Activated T-cell treated with anti-CD3 and anti-CD28 coated beads, Interleukin-2, amount 50 U/mL, for 72 hours (primary cell): ENCODE data around the gene TNFRSF8. TPM values are rescaled to one million over a fixed set of nuclear protein-coding genes. Genes with fewer than 3 reads are reported as not detected.

Experiments used
- ATAC-seq, 2 donors: fragments of 150-1000 bp; cut with Tn5 transposase; replicated peaks in 1 of 2; 2 replicates each; pipeline ENCODE4 v1.10.0; 2021; ENCODE audit warnings: moderate library complexity in 2 of 2, mild to moderate bottlenecking in 1 of 2
- DNase-seq, 2 donors: peaks; one replicate each; pipeline ENCODE4 v3.0.0; 2021 to 2022; ENCODE audit warnings: mixed read lengths in 1 of 2
- H3K27ac Mint-ChIP-seq: one replicate; pipeline ENCODE4 v1.8.0; 2022; ENCODE audit warnings: mild to moderate bottlenecking, moderate library complexity, mixed read lengths
- H3K27me3 Mint-ChIP-seq: one replicate; pipeline ENCODE4 v1.8.0; 2022; ENCODE audit warnings: low read depth, mixed read lengths
- H3K36me3 Mint-ChIP-seq, 2 donors: one replicate each; pipeline ENCODE4 v1.8.0; 2022; ENCODE audit warnings: mixed read lengths in 2 of 2, mild to moderate bottlenecking in 1 of 2; ENCODE audit not compliant: insufficient read depth in 2 of 2
- H3K4me1 Mint-ChIP-seq: one replicate; pipeline ENCODE4 v1.8.0; 2022; ENCODE audit warnings: low read depth, mixed read lengths
- H3K4me3 Mint-ChIP-seq, 2 donors: one replicate each; pipeline ENCODE4 v1.8.0; 2022; ENCODE audit warnings: mild to moderate bottlenecking in 2 of 2, mixed read lengths in 2 of 2, moderate library complexity in 2 of 2
- H3K9me3 Mint-ChIP-seq, 2 donors: one replicate each; pipeline ENCODE4 v1.8.0; 2022; ENCODE audit warnings: mixed read lengths in 2 of 2
- total RNA-seq, 2 donors: library from RNA; stranded (reverse); gene quantifications; one replicate each; pipeline ENCODE4 v1.2.3, GENCODE V29; 2022

The TNFRSF8 gene
- total RNA-seq, 2 donors from 2014 or later = 39.5 to 63.5 TPM

- Mint-ChIP-seq H3K27me3 (no peaks in the 10 kb centered on the region), H3K4me3 (no peak overlapping the region), H3K9me3 (no peaks in the 10 kb centered on the region), H3K27ac (peak overlapping the region; percentile 56), H3K36me3 (peaks cover 18 to 20% of the 10 kb centered on the region in 2 donors), H3K4me1 (peaks cover 48% of the 10 kb centered on the region)
- DNase-seq (no peak), ATAC-seq (no peak)
These were observed 13.4 kb downstream of the TNFRSF8 start for GRCh38 chr1:12076425-12077005.

- Mint-ChIP-seq H3K27me3 (no peaks in the 10 kb centered on the region), H3K4me1 (peaks cover 60% of the 10 kb centered on the region), H3K9me3 (peaks cover 4 to 6% of the 10 kb centered on the region in 2 donors), H3K4me3 (peak overlapping the region; percentile 58 to 69), H3K36me3 (peaks cover 23 to 30% of the 10 kb centered on the region in 2 donors), H3K27ac (peak overlapping the region; percentile 83)
- no peak for DNase-seq
- peak in 1 of 2 donors; percentile 18 for ATAC-seq
These were observed 15.5 kb downstream of the TNFRSF8 start for GRCh38 chr1:12078575-12078937.

GRCh38 chr1:12078938-12079861 lies 16.1 kb downstream of the TNFRSF8 start:
- no peaks in the 10 kb centered on the region for H3K27me3 Mint-ChIP-seq
- H3K9me3 Mint-ChIP-seq = peaks cover 4 to 6% of the 10 kb centered on the region in 2 donors
- peak; percentile 58 to 79 for ATAC-seq
- peak overlapping the region; percentile 58 to 69 for H3K4me3 Mint-ChIP-seq
- DNase-seq = peak; percentile 65 to 71
- peaks cover 60% of the 10 kb centered on the region for H3K4me1 Mint-ChIP-seq
- H3K36me3 Mint-ChIP-seq = peaks cover 23 to 32% of the 10 kb centered on the region in 2 donors
- H3K27ac Mint-ChIP-seq = peak overlapping the region; percentile 83

- ATAC-seq = no peak
- H3K36me3 Mint-ChIP-seq = peaks cover 23 to 34% of the 10 kb centered on the region in 2 donors
- peaks cover 60% of the 10 kb centered on the region for H3K4me1 Mint-ChIP-seq
- H3K4me3 Mint-ChIP-seq = no peak overlapping the region
- H3K27ac Mint-ChIP-seq = no peak overlapping the region
- peaks cover 4 to 6% of the 10 kb centered on the region in 2 donors for H3K9me3 Mint-ChIP-seq
- no peak for DNase-seq
- H3K27me3 Mint-ChIP-seq = no peaks in the 10 kb centered on the region
These were observed 17.1 kb downstream of the TNFRSF8 start for GRCh38 chr1:12080156-12080555.

DNA sequence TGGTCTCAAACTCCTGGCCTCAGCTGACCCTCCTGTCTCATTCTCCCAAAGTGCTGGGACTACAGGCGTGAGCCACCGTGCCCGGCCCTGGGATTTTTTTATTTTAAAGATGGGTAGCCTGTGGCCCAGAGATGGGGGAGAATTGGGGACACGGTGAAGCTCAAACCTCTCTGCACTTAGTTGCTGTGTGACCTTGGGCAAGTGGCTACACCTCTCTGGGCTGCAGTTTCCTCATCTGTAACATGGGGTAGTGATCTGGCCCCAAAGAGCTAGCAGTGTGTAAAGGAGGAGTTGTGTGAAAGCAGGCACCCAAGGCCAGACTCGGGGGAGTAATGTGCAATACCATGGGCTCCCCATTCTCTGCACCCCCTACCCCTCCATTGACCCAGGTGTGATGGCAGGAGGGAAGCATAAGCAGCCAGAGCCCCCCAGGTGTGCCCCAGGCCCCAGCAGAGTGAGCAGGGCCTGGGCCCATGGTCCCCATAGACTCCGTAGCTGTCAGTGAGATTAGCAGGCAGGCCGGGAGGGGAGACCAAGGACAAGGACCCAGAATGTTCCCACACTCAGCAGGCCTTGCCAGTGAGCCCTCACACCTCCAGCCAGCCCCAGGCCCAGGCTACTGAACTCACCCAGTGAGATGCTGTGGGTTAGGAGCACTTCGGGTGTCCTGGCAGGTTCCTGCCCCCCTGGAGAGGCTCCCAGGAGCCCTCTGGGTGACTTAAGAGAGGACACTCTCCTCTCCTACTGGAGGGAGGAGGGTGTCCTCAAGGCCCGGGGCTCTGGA lies 17.9 kb downstream of the TNFRSF8 start:
- ATAC-seq (no peak), DNase-seq (no peak)
- Mint-ChIP-seq H3K4me1 (peaks cover 52% of the 10 kb centered on the region), H3K36me3 (peaks cover 17 to 29% of the 10 kb centered on the region in 2 donors), H3K27ac (no peak overlapping the region), H3K4me3 (no peak overlapping the region), H3K9me3 (peaks cover 4 to 6% of the 10 kb centered on the region in 2 donors), H3K27me3 (no peaks in the 10 kb centered on the region)

DNA sequence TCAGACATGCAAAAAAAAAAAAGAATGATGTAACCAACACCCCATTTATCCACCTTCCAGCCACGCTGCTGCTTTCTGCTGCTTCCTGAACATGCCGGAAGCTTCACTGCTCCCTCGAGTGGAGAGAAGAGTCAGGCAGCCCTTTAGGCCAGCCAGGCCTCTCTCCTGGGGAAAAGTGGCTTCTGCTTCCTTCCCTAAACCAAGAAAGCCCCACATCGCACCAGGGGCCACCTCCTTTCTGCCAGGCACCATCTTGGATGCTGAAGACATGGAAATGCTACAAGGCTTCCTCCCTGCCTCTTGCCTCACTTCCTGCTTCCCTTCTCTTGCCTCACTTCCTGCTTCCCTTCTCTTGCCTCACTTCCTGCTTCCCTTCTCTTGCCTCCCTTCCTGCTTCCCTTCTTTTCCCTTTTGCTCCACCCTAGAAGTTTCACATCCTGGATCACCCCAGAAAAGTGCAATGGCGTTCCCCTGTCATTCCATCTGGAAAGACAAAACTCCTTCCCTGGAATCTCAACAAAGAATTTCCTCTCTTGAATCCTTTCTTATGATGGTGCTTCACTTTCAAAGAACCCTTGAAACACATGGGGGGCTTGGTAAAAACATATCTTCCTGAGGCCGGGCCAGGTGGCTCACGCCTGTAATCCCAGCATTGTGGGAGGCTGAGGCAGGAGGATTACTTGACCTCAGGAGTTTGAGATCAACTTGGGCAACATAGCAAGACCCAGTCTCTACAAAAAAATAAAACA lies 18.7 kb downstream of the TNFRSF8 start:
- H3K27me3 Mint-ChIP-seq = no peaks in the 10 kb centered on the region
- peak overlapping the region in 1 of 2 donors; percentile 23 for H3K4me3 Mint-ChIP-seq
- peaks cover 17 to 35% of the 10 kb centered on the region in 2 donors for H3K36me3 Mint-ChIP-seq
- H3K9me3 Mint-ChIP-seq = peaks cover 8 to 9% of the 10 kb centered on the region in 2 donors
- H3K4me1 Mint-ChIP-seq = peaks cover 54% of the 10 kb centered on the region
- DNase-seq = no peak
- ATAC-seq = no peak
- peak overlapping the region; percentile 70 for H3K27ac Mint-ChIP-seq

DNA sequence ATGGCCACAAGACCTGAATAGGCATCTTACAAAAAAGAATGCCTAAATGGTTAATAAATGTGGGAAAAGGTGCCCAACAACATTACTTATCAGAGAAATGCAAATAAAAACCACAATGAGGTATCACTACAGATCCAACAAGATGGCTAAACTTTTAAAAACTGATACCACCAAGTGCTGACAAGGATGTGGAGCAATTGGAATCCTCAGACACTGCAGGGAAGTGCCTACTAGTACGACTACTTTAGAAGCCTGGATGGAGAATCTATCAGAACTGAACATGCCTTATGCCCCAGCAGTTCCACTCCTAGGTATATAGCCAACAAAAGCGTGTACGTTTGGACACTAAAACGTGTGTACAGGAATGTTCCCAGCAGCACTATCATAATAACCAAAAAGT lies 19.9 kb downstream of the TNFRSF8 start:
- no peak for ATAC-seq
- Mint-ChIP-seq H3K27ac (peak overlapping the region; percentile 63), H3K9me3 (peaks cover 9 to 10% of the 10 kb centered on the region in 2 donors), H3K27me3 (no peaks in the 10 kb centered on the region), H3K4me1 (peaks cover 55% of the 10 kb centered on the region), H3K4me3 (no peak overlapping the region), H3K36me3 (peaks cover 21 to 39% of the 10 kb centered on the region in 2 donors)
- no peak for DNase-seq

GRCh38 chr1:12083766-12084165 lies 20.7 kb downstream of the TNFRSF8 start:
- Mint-ChIP-seq H3K4me1 (peaks cover 55% of the 10 kb centered on the region), H3K4me3 (no peak overlapping the region)

DNA sequence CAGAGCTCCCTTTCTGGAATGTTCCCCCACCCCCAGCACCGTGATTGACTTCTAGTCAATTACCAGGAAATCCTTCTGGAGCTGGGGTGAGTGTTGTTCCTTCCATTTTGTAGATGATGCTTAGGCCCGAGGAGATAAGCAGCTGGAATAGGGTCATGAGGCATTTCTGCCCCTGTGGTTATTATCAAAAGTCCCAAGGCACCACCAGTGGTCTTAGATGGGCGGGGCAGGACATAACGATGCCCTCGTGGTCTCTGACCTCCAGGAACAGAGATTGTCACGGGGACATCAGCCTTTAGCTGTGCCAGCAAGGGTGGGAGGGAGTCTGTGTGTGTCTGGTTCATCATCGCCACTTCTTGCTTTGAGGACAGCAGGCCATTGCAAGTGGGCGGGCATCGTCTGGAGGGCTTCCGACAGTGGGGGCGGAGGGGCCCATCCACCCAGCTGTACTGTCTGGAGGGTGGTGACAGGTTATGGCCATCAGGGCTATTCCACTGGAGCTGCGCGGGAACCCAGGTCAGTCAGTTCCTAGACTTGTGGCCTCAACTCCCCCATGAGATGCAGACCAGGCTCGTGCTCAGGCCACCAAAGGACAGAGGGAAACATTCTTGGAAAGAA lies 22.6 kb downstream of the TNFRSF8 start:
- DNase-seq (no peak), ATAC-seq (no peak)
- H3K27me3 Mint-ChIP-seq = no peaks in the 10 kb centered on the region
- no peak overlapping the region for H3K27ac Mint-ChIP-seq
- no peak overlapping the region for H3K4me3 Mint-ChIP-seq
- peaks cover 36 to 59% of the 10 kb centered on the region in 2 donors for H3K36me3 Mint-ChIP-seq
- peaks cover 9 to 14% of the 10 kb centered on the region in 2 donors for H3K9me3 Mint-ChIP-seq
- peaks cover 57% of the 10 kb centered on the region for H3K4me1 Mint-ChIP-seq

More at GRCh38 chr1:12083766-12084165, 20.7 kb downstream of the TNFRSF8 start:
- Mint-ChIP-seq H3K9me3 (peaks cover 9 to 10% of the 10 kb centered on the region in 2 donors), H3K27me3 (no peaks in the 10 kb centered on the region), H3K36me3 (peaks cover 23 to 43% of the 10 kb centered on the region in 2 donors), H3K27ac (no peak overlapping the region)
- DNase-seq (no peak), ATAC-seq (no peak)

- peaks cover 3 to 10% of the 10 kb centered on the region in 2 donors for H3K9me3 Mint-ChIP-seq
- peak overlapping the region; percentile 95 for H3K27ac Mint-ChIP-seq
- DNase-seq (peak; percentile 65 to 71), ATAC-seq (peak; percentile 74 to 75)
- H3K36me3 Mint-ChIP-seq = peaks cover 29 to 51% of the 10 kb centered on the region in 2 donors
- peaks cover 42% of the 10 kb centered on the region for H3K4me1 Mint-ChIP-seq
- no peaks in the 10 kb centered on the region for H3K27me3 Mint-ChIP-seq
- H3K4me3 Mint-ChIP-seq = peak overlapping the region; percentile 76 to 84
These were observed 24.8 kb downstream of the TNFRSF8 start for GRCh38 chr1:12087797-12088314.

GRCh38 chr1:12088607-12089006 lies 25.5 kb downstream of the TNFRSF8 start:
- Mint-ChIP-seq H3K27ac (peak overlapping the region; percentile 95), H3K36me3 (peaks cover 29 to 49% of the 10 kb centered on the region in 2 donors), H3K4me1 (peaks cover 42% of the 10 kb centered on the region), H3K9me3 (peaks cover 3 to 10% of the 10 kb centered on the region in 2 donors), H3K27me3 (no peaks in the 10 kb centered on the region), H3K4me3 (peak overlapping the region; percentile 76 to 84)
- peak; percentile 46 to 52 for DNase-seq
- ATAC-seq = peak; percentile 38 to 53
